Kasumi-1 (cell line): ENCODE results near the gene CTSS.

Source experiments
- DNase-seq, 2 experiments: peaks; one replicate each; lab custom pipeline; 2025; lab: John Stamatoyannopoulos, UW

The CTSS gene

DNA sequence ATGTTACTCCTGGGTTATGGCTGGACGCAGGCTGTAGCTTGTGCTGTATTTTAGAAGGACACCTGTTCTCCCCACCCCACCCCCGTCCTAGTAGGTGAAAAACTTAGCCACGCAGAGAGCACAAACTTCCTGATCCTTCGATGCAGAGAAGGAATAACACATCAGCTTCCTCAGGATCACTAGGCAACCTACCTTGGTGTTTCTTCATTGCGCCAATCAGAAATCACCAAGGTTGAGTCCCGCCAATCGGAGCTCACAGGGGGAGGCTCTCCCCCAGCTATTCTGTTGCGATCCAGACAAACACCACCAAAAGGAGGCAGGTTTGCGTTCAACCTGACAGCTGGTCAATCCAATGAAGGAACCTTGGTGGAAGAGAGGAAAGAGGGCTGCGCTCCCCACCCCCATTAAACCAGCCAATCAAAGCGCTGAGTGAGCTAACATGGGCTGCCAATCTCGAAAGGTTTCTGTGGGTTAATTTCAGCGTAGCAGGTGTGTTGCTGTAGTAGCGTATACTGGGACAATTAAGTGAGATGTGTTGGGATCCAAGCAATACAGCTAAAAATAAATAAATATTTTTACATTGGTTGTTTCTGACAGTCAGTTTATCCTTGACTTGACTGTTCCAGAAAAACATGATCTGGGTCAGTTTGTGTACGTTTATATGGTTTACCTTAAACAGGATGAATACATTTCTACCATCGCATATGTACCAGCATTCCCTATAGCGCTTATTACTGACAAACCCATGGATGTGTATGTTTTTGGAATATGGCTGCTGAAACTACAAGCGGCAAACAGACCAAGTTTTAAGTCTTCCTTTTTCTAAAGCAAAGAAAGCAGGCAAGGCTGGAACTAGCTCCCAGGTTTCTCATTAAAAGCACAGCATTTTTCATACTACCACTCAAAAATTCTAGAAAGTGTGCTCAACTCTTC, 68.3 kb downstream of the CTSS start, which contains the start of gene GOLPH3L:
GOLPH3L (minus strand) TSS at position 160 of the 933 bp plus-strand sequence. CDS start 2,316 bp downstream, outside the sequence.
- DNase-seq: peak; percentile 99

DNA sequence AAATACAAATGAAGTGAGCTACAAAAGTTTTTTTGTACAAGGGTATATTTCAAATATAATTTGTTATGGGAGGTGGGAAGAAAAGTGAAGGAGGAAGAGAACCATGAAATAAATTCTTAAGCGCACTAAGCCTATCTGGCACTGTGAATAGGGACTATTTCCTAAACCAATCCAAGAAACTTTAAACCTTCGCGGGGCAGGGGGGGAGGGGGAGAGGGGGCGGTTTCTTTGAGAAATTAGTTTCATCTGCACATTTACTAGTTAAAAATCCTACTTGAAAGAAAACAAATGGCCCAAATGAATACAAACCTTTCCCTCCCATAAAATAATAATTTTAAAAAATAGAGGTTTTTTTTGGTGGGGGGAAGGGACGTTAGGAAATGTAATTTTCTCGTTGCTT, 69.0 kb downstream of the CTSS start:
- peak; percentile 23 to 46 for DNase-seq

DNA sequence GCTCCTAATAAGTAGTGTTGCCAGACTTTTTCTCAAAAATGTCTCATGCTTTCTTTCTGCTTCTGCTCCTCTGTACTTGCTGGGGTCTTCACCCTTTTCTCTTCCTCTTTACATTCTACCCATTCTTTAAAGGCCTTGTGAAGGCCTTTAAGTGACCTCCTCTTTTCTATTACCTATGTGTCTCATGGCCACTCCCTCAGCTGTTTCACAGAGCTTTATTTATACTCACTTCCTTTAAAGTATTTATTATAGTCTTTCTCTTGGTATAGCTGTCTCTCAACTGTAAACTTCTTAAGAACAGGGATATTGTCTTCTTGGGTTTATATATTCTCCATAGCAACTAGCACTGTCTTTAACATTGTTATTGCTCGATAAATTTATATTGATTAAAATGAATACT, 69.4 kb downstream of the CTSS start:
- DNase-seq: peak; percentile 17 to 23

DNA sequence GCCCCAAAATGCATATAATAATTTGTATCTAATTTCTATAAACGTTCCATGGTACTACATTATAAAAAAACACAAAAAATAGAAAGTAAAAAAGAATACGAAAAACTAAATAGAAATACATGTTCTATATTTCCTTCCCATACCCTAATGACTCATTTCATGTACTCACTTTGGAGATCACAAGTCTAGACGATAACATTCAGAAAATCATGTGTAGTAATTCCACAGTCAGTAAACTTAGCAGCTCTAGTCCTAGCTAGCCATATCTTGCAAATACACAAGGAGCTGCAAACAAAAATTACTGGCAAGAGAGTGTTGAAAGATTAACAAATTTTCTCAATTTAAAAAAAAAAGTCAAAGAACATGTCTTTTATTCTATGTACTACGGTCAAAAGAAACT, 70.0 kb downstream of the CTSS start:
- no peak for DNase-seq

DNA sequence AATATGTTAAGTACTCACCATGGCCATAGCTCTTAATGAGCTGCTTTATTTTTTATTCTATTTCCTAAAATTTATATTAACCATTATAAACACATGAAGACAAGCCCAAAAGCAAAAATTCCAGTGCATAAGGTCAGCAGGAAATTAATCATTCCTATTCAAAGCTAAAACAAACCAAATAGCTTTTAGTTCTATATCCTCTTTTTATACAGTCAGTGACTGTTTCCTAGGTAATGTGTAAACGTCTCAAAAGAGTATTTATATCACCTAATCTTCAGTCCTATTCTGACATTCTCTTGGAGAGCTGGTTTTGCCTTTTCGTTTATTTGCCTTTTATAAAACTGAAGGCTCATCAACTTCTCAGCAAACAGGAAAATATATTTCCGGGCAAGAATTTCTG, 72.9 kb downstream of the CTSS start:
- DNase-seq: no peak

DNA sequence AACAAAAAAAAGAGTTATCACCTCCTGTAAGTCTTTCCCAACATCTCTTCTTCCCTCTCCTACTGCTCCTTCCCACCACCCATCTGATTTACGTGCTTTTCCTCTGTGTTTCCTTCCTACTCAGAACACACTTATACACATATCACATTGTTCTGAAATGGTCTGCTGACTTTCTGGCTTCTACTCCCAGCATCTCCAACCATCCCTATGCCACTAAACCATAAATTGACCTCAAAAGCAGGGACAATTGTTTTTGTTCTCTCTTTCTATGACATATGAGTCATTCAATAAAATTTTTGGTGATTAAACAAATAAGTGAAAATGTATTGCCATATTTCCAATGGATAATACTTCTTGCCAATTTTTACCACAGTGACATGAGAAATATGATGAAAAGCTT, 76.8 kb downstream of the CTSS start:
- DNase-seq: no peak

DNA sequence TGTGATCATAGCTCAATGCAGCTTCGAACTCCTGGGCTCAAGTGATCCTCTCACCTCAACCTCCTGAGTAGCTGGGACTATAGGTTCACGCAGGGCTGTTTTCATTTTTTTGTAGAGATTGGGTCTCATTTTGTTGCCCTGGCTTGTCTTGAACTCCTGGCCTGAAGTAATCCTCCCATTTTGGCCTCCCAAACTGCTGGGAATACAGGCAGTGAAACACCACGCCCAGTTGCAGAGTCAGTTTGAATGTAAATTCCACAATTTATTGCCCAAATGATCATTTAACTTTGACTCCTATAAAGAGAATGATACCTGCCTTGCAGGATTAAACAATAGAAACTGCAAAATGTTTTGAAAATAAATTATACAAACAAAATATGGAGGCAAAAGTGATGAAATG, 79.3 kb downstream of the CTSS start:
- no peak for DNase-seq

DNA sequence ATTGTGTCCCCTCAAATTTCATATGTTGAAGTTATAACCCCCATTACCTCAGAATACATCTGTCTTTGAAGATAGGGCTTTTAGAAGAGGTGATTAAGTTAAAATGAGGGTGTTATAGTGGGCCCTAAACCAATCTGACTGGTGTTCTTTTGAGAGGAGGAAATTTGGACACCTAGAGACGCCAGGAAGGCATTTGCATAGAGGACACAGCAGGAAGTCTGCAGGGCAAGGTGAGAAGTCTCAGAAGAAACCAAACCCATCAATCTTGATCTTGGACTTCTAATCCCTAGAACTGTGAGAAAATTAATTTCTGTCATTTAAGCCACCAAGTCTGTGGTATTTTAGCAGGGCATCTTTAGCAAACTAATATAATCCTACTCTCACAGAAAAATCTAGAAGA, 81.7 kb downstream of the CTSS start:
- no peak for DNase-seq
